Metanephros (tissue), 1 donor: ENCODE measurements around the gene LSM8. TPM values are rescaled to one million over a fixed set of nuclear protein-coding genes. Genes with fewer than 3 reads are reported as not detected.

Experiments
- total RNA-seq: library from RNA; depleted of rRNA; stranded (reverse); fragments of >200 nt; gene quantifications from one replicate; pipeline ENCODE4 v1.2.3, GENCODE V29; 2014

The LSM8 gene
- total RNA-seq = 44.4 TPM

DNA sequence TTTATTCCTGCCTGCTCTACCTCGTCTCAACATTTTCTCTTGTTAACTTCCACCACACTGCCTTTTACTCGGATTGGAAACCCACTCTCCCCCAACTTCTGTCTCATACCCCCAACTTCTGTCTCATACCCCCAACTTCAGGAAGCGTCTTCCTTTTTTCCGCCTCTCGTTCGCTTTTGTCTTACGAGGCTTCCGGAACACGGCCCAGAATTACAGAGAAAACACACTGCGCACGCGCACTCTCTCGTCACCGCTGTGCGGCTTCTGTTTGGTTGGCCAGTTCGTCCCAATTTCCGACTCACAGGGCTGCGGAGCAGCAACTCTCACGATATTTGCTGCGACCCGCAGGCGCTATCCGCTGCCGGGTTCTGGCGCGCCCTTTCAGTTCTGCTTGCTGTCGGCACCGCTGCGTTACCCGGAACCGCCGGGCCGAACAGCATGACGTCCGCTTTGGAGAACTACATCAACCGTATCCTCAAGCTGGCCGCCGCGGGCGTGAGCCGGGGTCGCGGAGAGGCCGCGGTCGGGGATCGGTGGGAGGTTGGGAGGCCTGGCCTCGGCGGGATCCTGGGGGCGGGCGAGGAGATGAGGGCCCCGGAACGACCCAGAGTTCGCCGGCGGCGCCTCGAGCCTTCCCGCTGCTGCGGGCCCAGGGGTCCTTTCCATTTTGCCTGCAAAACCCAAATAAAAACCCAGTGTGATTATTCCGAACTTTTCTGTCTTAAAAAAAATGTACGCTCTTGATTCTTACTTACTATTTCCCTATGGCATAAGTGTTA is at the start of gene LSM8:
LSM8 (plus strand) TSS at position 379 of the 779 bp plus-strand sequence; CDS start at position 439, 60 bp downstream.

DNA sequence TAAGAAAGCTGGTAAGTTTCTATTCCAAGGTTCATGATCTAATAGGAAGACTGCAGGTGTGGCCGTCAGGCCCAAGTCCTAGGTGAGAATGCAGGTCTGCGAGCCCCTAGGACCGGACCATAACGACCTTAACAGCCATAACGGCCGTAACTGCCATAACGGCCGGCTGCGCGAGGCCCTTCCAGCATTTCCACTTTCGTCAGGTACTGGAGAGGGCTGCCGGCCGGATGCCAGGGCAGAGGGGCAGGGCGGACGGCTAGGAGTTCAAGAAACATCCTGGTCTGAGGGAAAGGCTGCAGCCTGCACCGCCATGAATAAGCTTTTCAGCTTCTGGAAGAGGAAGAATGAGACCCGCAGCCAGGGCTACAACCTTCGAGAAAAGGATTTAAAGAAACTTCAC is 40.6 kb downstream of the LSM8 start, which contains the start of gene ANKRD7:
ANKRD7 (plus strand) TSS at position 184 of the 400 bp plus-strand sequence; CDS start at position 311, 127 bp downstream.

Other genes starting within 250 kb of the LSM8 start
- 2.5 TPM for gene ANKRD7, start 40.5 kb downstream of the LSM8 start, total RNA-seq